Measurements from ENCODE around the gene COQ10B.
"Not testable (repeated sequence)": the region's sequence is repeated elsewhere in the genome, so short reads cannot be mapped to it uniquely, and the experiment has no call there.

COQ10B gene

GRCh38 chr2:197453123-197453913 lies at the start of gene COQ10B:
Gene COQ10B, plus strand, starts transcription at chr2:197453552. Its CDS starts 9 bp downstream, at chr2:197453561.
- peak; percentile 97 for DNase-seq

GRCh38 chr2:197405582-197405981 lies 47.8 kb upstream of the COQ10B start:
- DNase-seq, result no peak

GRCh38 chr2:197414039-197414438 lies 39.3 kb upstream of the COQ10B start:
- no peak for DNase-seq

- no peak for DNase-seq
These were observed 38.8 kb upstream of the COQ10B start for GRCh38 chr2:197414515-197414914.

- DNase-seq, result no peak
These were observed 37.1 kb upstream of the COQ10B start for GRCh38 chr2:197416268-197416667.

GRCh38 chr2:197419438-197419837 lies 33.9 kb upstream of the COQ10B start:
- DNase-seq, result no peak

- DNase-seq, result no peak
These were observed 30.0 kb upstream of the COQ10B start for GRCh38 chr2:197423307-197423706.

- DNase-seq, result no peak
These were observed 27.8 kb upstream of the COQ10B start for GRCh38 chr2:197425550-197425949.

GRCh38 chr2:197426723-197427603 lies 26.4 kb upstream of the COQ10B start:
- DNase-seq, result no peak

GRCh38 chr2:197427986-197428385 lies 25.4 kb upstream of the COQ10B start:
- no peak for DNase-seq

- no peak for DNase-seq
These were observed 21.5 kb upstream of the COQ10B start for GRCh38 chr2:197431858-197432257.

GRCh38 chr2:197432527-197432926 lies 20.8 kb upstream of the COQ10B start:
- not testable (repeated sequence) for DNase-seq

- no peak for DNase-seq
These were observed 19.4 kb upstream of the COQ10B start for GRCh38 chr2:197433780-197434438.

GRCh38 chr2:197434541-197435513 lies 18.5 kb upstream of the COQ10B start, which contains the start of gene SF3B1:
Gene SF3B1, minus strand, starts transcription at chr2:197435028. Its CDS starts 29 bp downstream, at chr2:197434999.
- DNase-seq, result peak; percentile 99

GRCh38 chr2:197435598-197436420 lies 17.5 kb upstream of the COQ10B start:
- DNase-seq, result no peak

- no peak for DNase-seq
These were observed 16.0 kb upstream of the COQ10B start for GRCh38 chr2:197437380-197437779.

GRCh38 chr2:197442857-197443256 lies 10.5 kb upstream of the COQ10B start:
- DNase-seq, result no peak

GRCh38 chr2:197445746-197446145 lies 7.6 kb upstream of the COQ10B start:
- DNase-seq, result no peak

GRCh38 chr2:197446844-197447243 lies 6.5 kb upstream of the COQ10B start:
- no peak for DNase-seq

- DNase-seq, result no peak
These were observed 2.9 kb upstream of the COQ10B start for GRCh38 chr2:197450465-197450864.

GRCh38 chr2:197450935-197451358 lies 2.4 kb upstream of the COQ10B start:
- not testable (repeated sequence) for DNase-seq

Measured in activated CD8-positive, alpha-beta memory T cell treated with anti-CD3 and anti-CD28 coated beads, Interleukin-2, amount 50 U/mL, for 4 hours (primary cell).